Measurements from ENCODE around the gene HOTAIR.

The HOTAIR gene

DNA sequence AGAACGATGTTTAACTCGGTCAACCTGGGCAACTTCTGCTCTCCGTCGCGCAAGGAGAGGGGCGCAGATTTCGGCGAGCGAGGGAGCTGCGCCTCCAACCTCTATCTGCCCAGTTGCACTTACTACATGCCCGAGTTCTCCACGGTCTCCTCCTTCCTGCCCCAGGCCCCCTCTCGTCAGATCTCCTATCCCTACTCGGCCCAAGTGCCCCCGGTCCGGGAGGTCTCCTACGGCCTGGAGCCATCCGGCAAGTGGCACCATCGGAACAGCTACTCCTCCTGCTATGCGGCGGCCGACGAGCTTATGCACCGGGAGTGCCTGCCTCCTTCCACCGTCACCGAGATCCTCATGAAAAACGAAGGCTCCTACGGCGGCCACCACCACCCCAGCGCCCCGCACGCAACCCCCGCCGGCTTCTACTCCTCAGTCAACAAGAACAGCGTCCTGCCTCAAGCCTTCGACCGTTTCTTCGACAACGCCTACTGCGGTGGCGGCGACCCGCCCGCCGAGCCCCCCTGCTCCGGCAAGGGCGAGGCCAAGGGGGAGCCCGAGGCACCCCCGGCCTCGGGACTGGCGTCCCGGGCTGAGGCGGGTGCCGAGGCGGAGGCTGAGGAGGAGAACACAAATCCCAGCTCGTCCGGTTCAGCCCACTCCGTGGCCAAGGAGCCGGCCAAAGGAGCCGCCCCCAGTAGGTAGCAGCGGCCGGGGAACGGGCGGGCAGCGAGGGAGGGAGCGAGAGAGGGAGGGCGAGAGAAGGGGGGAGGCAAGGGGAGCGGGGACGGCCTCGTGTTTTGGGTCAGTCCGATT is 1.3 kb downstream of the HOTAIR start:
- DNase-seq = no peak

GRCh38 chr12:53972722-53973235 is 2.0 kb downstream of the HOTAIR start, which contains the start of gene HOXC11:
HOXC11 (plus strand) TSS chr12:53973126; CDS start chr12:53973242, 116 bp downstream.
- no peak for TF ChIP-seq POLR2A (IDR thresholded peaks at IDR 0.05; ENCODE audit: low read length)
- TF ChIP-seq GATA1 (IDR thresholded peaks at IDR 0.05; ENCODE audit: low read depth, low read length) = no peak
- DNase-seq = no peak

More for the DNA sequence above, 1.3 kb downstream of the HOTAIR start:
- TF ChIP-seq POLR2A (IDR thresholded peaks at IDR 0.05; ENCODE audit: low read length) (no peak), GATA1 (IDR thresholded peaks at IDR 0.05; ENCODE audit: low read depth, low read length) (no peak)

- TF ChIP-seq POLR2A (IDR thresholded peaks at IDR 0.05; ENCODE audit: low read length) (no peak), GATA1 (IDR thresholded peaks at IDR 0.05; ENCODE audit: low read depth, low read length) (no peak)
- DNase-seq = no peak
These were observed 2.5 kb downstream of the HOTAIR start for GRCh38 chr12:53972152-53972702.

DNA sequence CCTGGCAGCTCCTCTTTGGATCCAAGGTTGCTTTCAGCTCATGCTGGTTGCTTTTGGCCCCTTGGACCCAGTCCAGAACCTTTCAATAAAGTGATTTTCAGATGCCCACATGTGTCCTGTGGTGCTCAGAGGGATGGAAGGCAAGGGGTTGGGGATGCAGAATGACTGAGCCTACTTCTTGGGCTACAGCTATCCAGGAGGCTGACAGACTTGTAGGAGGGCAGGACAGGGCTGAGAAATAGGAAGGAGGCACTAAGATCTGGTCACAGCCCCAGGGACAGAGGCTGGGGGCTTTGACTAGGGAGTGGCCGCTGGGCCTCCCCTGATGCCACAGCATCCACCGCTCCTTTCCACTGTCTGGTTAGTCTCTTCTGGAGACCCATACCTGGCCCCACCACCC is 3.1 kb downstream of the HOTAIR start:
- TF ChIP-seq POLR2A (IDR thresholded peaks at IDR 0.05; ENCODE audit: low read length) = no peak
- TF ChIP-seq GATA1 (IDR thresholded peaks at IDR 0.05; ENCODE audit: low read depth, low read length) = no peak
- no peak for DNase-seq

DNA sequence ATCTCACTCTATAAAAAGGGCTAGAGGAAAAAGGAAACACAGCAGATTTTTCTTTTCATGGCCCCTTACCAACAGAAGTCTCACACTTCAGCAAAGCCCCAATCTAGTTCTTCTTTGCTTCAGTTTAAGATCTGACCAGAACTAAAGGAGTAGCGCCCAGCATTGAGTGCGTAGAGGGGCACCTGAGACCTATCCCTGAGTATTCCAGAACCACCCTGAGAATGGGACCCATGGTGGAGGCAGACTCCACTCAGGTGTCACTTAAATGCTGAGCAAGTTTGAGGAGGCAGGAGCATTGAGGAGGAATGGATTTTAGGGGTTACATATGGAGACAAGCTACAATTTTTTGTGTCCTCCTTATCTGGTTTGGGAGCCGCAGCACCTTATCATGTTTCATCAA is 3.6 kb downstream of the HOTAIR start:
- no peak for DNase-seq
- TF ChIP-seq POLR2A (IDR thresholded peaks at IDR 0.05; ENCODE audit: low read length) = no peak
- TF ChIP-seq GATA1 (IDR thresholded peaks at IDR 0.05; ENCODE audit: low read depth, low read length) = no peak

- DNase-seq = no peak
- TF ChIP-seq GATA1 (IDR thresholded peaks at IDR 0.05; ENCODE audit: low read depth, low read length) (no peak), POLR2A (IDR thresholded peaks at IDR 0.05; ENCODE audit: low read length) (no peak)
These were observed 4.3 kb downstream of the HOTAIR start for GRCh38 chr12:53970451-53970850.

DNA sequence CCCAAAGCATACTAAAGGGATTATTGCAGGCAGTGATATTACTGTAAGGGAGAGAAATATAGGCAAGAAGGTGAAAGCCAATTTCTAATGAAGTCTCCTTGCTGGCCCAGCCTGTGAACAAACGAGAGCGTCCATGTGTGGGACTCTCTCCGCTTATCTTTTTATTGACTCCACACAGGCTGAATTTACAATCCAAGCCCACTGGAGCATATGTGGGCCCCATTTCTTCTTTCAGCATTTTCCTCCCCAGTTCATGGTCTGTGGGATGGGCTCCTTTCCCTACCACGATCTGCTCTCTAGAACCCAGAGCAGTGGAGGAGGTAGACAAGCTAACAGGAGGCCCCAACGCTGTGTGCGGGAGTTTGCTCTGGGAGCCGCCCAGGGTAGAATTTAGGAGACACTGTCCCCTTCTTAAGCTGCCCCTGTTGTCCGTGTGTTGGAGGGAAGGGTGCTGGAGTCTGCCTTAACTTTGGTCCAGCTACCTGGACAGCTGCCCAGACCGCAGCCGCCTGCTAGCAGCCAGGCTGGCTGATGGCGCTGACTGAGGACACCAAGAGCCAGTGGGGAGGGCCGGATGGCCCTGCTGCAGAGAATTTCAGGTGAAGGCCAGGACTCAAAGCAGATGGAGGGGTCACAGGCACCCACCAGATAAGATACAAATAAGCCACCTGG is 5.0 kb downstream of the HOTAIR start:
- no peak for TF ChIP-seq GATA1 (IDR thresholded peaks at IDR 0.05; ENCODE audit: low read depth, low read length)
- no peak for TF ChIP-seq POLR2A (IDR thresholded peaks at IDR 0.05; ENCODE audit: low read length)

GRCh38 chr12:53968214-53969127 is 6.3 kb downstream of the HOTAIR start:
- no peak for TF ChIP-seq GATA1 (IDR thresholded peaks at IDR 0.05; ENCODE audit: low read depth, low read length)
- TF ChIP-seq POLR2A (IDR thresholded peaks at IDR 0.05; ENCODE audit: low read length) = no peak
- no peak for DNase-seq

More for the DNA sequence above, 5.0 kb downstream of the HOTAIR start:
- DNase-seq = no peak

DNA sequence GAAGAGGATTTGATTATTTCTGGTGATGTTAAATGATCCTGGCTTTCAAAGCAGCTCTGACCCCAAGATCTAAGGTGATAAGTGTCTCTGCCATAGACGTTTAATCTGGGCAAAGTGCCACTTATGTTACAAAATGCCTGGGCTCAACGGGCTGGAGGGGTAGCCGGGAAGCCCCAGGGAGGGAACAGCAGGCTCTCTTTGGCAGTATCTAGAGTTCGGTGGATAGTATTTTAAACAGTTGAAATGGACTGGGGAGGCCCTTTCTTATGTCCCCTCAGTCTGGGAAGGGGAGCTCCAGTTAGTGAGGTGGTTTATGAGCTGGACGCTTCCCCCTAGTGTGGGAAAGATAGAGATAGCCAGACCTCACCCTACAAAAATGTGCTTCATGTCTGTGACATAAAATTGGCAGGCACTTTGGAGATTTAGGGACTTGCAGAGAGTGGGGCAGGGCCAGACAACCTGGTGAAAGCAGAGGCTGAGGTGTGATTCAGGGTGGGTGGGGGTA is 7.3 kb downstream of the HOTAIR start:
- TF ChIP-seq GATA1 (IDR thresholded peaks at IDR 0.05; ENCODE audit: low read depth, low read length) = no peak
- TF ChIP-seq POLR2A (IDR thresholded peaks at IDR 0.05; ENCODE audit: low read length) = no peak
- DNase-seq = no peak

DNA sequence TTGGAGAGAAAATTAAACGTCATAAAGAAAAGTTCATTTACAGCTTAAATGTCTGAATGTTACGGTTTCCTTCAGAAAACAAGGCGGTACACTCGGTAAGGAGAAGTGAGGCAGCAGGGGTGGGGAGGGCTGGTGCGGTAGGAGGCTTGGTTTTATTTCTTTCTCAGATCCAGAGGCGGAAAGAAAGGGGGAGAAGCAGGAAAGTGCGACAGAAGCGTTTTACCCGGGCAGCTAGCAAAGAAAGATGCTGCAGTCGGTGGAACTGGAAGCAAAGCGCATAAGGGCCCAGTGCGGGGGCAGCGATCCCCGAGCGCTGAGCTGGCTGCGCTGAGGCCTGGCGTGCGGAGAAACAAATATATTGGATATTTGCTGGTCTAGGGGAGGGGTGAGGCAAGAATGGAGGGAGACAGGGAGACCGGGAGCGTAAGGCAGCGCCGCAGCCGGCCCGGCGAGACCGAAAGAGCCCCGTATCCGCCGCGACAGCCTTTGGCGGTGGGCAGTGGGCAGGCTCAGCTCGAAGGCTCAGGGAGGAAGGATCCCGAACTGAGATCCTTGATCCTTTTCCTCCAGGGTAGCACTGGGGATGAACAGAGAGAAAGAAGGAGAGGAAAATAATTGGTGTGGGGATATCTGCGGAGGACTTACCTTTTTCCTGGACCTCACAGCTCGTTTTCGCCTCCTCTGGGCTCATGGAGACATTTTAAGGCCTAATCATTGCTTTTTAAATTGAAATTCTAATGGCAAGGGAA is 8.2 kb downstream of the HOTAIR start:
- no peak for TF ChIP-seq GATA1 (IDR thresholded peaks at IDR 0.05; ENCODE audit: low read depth, low read length)
- no peak for TF ChIP-seq POLR2A (IDR thresholded peaks at IDR 0.05; ENCODE audit: low read length)

DNA sequence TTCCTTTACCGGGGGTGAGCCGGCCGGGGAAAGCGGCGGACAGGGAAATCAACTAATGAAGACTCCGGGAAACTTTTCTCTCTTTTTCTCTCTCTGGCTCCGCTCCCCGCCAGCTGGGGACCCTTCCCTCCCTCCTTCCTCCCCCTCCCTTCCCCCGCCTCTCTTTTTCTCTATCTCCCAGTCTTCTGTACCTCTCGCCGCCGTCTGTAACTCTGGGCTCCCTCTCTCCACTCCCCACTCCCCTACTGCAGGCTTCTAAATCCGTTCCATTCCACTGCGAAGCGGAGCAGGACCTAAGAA is 8.7 kb downstream of the HOTAIR start:
- TF ChIP-seq GATA1 (IDR thresholded peaks at IDR 0.05; ENCODE audit: low read depth, low read length) = no peak
- no peak for TF ChIP-seq POLR2A (IDR thresholded peaks at IDR 0.05; ENCODE audit: low read length)
- no peak for DNase-seq

More for the DNA sequence above, 8.2 kb downstream of the HOTAIR start:
- no peak for DNase-seq

DNA sequence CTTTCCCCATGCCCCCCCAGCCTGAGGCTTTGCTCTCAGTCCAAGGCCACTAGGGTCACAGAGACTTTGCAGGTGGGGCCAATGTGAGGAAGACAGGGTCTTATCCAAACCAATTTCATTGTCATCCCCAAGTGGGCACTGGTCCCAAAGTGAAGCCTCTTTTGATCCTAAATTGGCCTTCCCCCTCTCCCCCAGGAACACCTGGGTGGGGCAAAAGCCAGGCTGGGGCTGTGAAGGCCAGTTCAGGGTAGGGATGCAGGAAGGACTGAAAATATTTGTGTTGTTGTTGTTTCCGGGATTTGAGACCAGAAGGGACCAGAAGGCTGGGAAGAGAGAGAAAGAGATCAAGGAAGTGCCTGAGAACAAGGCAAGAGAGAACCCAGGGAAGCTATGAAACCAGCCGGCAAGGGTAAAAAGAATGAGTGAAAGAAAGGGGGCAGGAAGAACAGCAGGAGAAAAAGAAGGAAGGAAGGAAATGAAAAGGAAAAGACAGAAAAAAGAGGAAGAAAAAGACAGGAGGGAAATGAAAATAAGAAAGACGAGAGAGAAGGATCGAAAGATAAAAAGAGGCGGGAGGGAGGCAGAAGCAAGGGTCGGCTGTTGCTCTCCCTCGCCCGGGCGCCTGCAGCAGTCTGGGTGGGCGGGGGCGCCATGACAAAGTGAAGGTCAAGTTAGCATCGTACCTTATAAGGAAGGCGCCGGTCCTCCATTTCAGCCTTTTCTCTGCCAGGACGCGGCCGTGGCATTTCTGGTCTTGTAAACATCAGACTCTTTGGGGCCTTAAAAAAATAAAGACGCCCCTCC is 9.3 kb downstream of the HOTAIR start:
- TF ChIP-seq POLR2A (IDR thresholded peaks at IDR 0.05; ENCODE audit: low read length) = no peak
- TF ChIP-seq GATA1 (IDR thresholded peaks at IDR 0.05; ENCODE audit: low read depth, low read length) = no peak
- no peak for DNase-seq
